ENCODE measurements around the gene CD81.

DNA sequence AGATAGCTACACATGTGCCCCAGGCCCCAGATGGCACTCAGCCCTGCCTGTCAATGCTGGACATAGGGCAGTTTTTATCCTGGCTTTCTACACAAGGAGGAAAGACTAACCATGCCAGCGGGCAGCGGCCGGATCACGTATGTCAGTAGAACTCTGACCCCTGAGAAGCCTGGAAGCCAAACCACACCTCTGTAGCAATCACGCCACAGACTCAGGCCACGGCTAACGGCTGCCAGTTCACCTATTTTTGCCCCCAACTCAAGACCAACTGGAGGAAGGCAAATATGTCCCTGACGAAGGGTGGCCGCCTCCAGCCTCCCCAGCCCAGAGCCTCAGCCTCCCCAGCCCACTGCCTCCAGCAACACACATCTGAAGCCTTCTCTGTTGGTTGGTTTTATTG is 7.2 kb upstream of the CD81 start:
- TF ChIP-seq, protein P1, sequence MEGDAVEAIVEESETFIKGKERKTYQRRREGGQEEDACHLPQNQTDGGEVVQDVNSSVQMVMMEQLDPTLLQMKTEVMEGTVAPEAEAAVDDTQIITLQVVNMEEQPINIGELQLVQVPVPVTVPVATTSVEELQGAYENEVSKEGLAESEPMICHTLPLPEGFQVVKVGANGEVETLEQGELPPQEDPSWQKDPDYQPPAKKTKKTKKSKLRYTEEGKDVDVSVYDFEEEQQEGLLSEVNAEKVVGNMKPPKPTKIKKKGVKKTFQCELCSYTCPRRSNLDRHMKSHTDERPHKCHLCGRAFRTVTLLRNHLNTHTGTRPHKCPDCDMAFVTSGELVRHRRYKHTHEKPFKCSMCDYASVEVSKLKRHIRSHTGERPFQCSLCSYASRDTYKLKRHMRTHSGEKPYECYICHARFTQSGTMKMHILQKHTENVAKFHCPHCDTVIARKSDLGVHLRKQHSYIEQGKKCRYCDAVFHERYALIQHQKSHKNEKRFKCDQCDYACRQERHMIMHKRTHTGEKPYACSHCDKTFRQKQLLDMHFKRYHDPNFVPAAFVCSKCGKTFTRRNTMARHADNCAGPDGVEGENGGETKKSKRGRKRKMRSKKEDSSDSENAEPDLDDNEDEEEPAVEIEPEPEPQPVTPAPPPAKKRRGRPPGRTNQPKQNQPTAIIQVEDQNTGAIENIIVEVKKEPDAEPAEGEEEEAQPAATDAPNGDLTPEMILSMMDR (conservative IDR thresholded peaks at IDR 0.05; ENCODE audit: low read length): no peak
- no peak for TF ChIP-seq EZH2phosphoT487 (IDR thresholded peaks at IDR 0.05; ENCODE audit: borderline replicate concordance)

All from Loucy (cell line).